Measurements from ENCODE around the gene CCSER1. TPM values are rescaled to one million over a fixed set of nuclear protein-coding genes. Genes with fewer than 3 reads are reported as not detected.
"Not testable (repeated sequence)": the region's sequence is repeated elsewhere in the genome, so short reads cannot be mapped to it uniquely, and the experiment has no call there.

The CCSER1 gene
- total RNA-seq, 1 donor, result under 0.01 TPM

- H3K4me3 ChIP-seq (ENCODE audit: low read depth, low read length), result no peak overlapping the region
- DNase-seq (ENCODE audit: low read depth), result no peak
- TF ChIP-seq, protein P1, sequence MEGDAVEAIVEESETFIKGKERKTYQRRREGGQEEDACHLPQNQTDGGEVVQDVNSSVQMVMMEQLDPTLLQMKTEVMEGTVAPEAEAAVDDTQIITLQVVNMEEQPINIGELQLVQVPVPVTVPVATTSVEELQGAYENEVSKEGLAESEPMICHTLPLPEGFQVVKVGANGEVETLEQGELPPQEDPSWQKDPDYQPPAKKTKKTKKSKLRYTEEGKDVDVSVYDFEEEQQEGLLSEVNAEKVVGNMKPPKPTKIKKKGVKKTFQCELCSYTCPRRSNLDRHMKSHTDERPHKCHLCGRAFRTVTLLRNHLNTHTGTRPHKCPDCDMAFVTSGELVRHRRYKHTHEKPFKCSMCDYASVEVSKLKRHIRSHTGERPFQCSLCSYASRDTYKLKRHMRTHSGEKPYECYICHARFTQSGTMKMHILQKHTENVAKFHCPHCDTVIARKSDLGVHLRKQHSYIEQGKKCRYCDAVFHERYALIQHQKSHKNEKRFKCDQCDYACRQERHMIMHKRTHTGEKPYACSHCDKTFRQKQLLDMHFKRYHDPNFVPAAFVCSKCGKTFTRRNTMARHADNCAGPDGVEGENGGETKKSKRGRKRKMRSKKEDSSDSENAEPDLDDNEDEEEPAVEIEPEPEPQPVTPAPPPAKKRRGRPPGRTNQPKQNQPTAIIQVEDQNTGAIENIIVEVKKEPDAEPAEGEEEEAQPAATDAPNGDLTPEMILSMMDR (IDR thresholded peaks at IDR 0.05; ENCODE audit: insufficient read depth, low read length), result no peak
Measured at GRCh38 chr4:91345632-91346031, 1218.4 kb downstream of the CCSER1 start.

GRCh38 chr4:91356496-91356895 lies 1229.3 kb downstream of the CCSER1 start:
- H3K4me3 ChIP-seq (ENCODE audit: low read depth, low read length); DNase-seq (ENCODE audit: low read depth): not testable (repeated sequence)

DNA sequence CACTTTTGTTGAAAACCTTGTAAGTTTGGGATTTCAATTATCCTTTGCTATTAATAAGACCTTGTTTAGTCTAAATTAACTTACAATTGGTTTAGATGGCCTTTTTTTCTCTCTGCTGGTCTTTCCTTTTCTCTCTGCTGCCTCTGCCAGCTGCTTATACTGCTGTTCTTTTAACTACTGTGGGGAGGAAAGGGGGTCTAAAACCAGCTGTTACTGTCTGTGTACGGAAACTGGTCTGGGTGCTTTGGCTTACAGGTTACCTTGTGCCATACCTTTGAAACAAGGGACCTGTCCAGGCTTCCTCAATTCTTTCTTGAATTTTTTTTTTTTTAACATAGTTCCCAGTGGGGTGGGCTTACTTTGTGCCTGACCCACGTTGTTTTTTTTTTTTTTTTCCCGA lies 1230.8 kb downstream of the CCSER1 start:
- not testable (repeated sequence) for DNase-seq (ENCODE audit: low read depth); H3K4me3 ChIP-seq (ENCODE audit: low read depth, low read length)

DNA sequence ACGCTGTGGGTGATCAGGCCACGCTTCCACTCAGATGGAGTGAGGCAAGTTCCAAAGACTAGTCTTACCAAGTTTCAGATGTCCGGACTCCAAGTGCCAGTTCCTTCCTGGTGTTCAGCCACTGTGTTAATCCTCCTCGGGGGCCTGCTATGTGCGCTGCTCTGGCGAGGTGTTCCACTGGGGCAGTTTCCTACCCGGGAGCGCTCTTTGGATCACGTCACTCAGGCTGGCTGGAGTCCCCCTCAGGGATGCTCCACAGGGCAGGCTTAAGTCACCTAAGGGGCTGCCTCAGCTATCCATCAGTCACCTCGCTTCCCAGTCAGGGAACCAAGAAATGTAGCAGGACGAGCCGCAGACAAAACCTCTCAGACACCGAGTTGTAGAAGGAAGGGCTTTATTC lies 1231.4 kb downstream of the CCSER1 start:
- DNase-seq (ENCODE audit: low read depth); H3K4me3 ChIP-seq (ENCODE audit: low read depth, low read length): not testable (repeated sequence)

DNA sequence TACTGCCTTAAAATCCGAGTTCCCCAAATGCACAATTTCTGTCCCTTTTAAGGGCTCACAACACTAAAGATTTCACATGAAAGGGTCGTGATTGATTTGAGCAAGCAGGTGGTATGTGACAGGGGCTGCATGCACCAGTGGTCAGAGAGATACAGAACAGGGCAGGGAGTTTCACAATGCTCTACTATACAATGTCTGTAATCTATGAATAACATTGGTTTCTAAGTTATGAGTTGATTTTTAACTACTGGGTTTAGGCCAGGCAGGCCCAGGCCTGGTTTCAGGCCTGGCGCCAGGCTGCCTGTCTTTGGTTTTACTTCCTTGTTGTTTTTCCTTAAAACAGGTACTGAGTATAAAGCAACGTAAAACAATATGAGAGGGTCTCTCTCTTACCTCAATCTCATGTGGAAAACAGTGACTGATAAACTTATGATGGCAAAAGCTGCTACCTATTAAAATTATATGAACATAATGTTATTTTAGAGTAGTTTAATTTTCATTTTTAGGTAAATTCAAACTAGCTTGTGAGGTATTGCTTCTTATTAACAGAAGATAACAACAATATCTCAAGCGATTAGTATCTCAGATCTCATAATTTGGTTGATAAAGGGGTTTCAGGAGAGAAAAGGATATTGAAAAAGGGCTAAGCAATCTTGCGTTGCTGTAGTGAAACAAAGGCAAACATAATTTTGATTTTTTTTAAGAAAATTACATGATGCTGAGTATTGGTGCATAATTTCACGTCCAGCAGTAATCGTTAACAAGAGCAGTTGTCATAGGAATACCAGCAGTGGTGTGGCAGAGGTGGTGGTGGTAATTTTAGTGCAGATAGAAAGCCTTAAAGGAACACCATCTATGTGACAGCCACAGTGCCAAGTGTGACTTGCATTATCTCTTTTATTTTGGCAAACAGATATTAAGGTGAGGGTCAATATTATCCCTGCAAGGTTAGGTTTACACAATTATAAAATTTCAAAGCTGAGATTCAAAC lies 1232.1 kb downstream of the CCSER1 start:
- TF ChIP-seq, protein P1 (IDR thresholded peaks at IDR 0.05; ENCODE audit: insufficient read depth, low read length), result no peak
- DNase-seq (ENCODE audit: low read depth), result no peak
- H3K4me3 ChIP-seq (ENCODE audit: low read depth, low read length), result no peak overlapping the region

DNA sequence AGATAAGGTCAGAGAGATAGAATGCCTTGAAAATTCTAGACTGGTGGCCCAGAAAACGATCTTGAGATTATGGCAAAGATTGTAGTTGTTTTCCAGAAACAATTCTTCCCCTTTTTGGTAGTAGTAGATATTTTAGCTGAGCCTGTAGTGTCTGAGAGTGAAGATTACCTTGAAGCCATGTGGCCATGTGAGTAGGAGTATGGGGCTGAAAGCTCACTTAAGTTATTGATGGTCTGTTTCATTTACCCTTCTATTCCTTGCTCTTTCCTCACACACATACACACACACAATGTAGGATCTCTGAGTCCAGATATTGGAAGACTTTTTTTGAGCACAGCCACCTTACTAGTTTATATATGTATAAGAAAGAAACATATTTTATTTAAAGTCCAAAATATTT lies 1234.9 kb downstream of the CCSER1 start:
- H3K4me3 ChIP-seq (ENCODE audit: low read depth, low read length), result no peak overlapping the region
- no peak for DNase-seq (ENCODE audit: low read depth)
- TF ChIP-seq, protein P1 (IDR thresholded peaks at IDR 0.05; ENCODE audit: insufficient read depth, low read length), result no peak

- no peak for DNase-seq (ENCODE audit: low read depth)
- H3K4me3 ChIP-seq (ENCODE audit: low read depth, low read length), result no peak overlapping the region
- TF ChIP-seq, protein P1 (IDR thresholded peaks at IDR 0.05; ENCODE audit: insufficient read depth, low read length), result no peak
Measured at GRCh38 chr4:91366554-91366953, 1239.4 kb downstream of the CCSER1 start.

DNA sequence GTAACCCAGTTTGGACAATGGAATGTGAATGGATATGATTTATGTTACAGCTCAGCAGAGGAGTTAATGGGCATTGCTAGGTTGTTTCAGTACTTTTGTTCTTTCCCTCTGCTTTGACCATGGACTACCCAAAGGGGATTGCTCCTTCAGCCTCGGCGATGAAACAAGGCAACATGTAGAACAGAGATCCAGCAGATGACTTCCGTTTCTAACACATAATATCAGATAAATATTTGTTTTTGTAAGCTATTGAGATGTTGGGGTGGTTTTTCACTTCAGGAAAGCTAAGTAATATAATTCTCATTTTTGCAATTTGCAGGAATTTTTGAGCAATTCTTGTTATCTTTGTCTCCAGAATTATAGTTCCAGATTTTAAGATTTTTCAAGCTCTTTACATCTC lies 1241.9 kb downstream of the CCSER1 start:
- no peak overlapping the region for H3K4me3 ChIP-seq (ENCODE audit: low read depth, low read length)
- TF ChIP-seq, protein P1 (IDR thresholded peaks at IDR 0.05; ENCODE audit: insufficient read depth, low read length), result no peak
- DNase-seq (ENCODE audit: low read depth), result no peak

Data from fibroblast of the aortic adventitia (primary cell).